GM12891 (cell line): ENCODE measurements around the gene CHID1.

Source experiments
- POLR2A ChIP-seq: IDR thresholded peaks from 2 replicates; pipeline ENCODE4 v1.6.1; 2011; ENCODE audit warnings: low read depth, low read length, control low read depth
- TAF1 ChIP-seq: IDR thresholded peaks from 2 replicates; pipeline ENCODE4 v1.6.1; 2011; ENCODE audit warnings: low read depth, low read length, control low read depth

- TF ChIP-seq POLR2A (no peak), TAF1 (no peak)
These were observed 21.4 kb downstream of the CHID1 start for GRCh38 chr11:889257-889656.
